OCI-LY7 (cell line): ENCODE measurements around the gene TTC7B. TPM values are rescaled to one million over a fixed set of nuclear protein-coding genes. Genes with fewer than 3 reads are reported as not detected.

Source experiments
- BruUV-seq: library from RNA; stranded (reverse); fragments of 400-500 nt; replicated peaks from 2 replicates; lab custom pipeline; 2021; lab: Mats Ljungman, UMichigan
- CTCF ChIA-PET: fragments of 300-600 bp; sonication (Branson Sonifier 250); formaldehyde crosslinking; loops from one replicate; lab custom pipeline; 2022; ENCODE audit warnings: antibody characterized with exemption; ENCODE audit not compliant: unreplicated experiment; lab: Charles Lee
- POLR2A ChIA-PET: fragments of 300-600 bp; sonication (Branson Sonifier 250); formaldehyde crosslinking; loops from one replicate; lab custom pipeline; 2022; ENCODE audit warnings: antibody characterized with exemption; lab: Charles Lee
- DNase-seq: peaks from one replicate; pipeline ENCODE4 v3.0.0-alpha.2; 2015; ENCODE audit warnings: low spot score
- H2AFZ ChIP-seq: fragments of 200-600 bp; sonication (generic), shearing (Covaris generic); 2 replicates; pipeline ENCODE4 v1.6.1; 2014; ENCODE audit warnings: mild to moderate bottlenecking, antibody characterized with exemption, low read length, moderate library complexity
- H3K27ac ChIP-seq: fragments of 200-600 bp; sonication (generic); 2 replicates; pipeline ENCODE4 v1.5.1; 2014; ENCODE audit warnings: mixed run types, low read depth, mild to moderate bottlenecking, moderate library complexity, low read length, inconsistent platforms; ENCODE audit not compliant: poor library complexity, severe bottlenecking
- H3K36me3 ChIP-seq: fragments of 200-600 bp; sonication (generic); 2 replicates; pipeline ENCODE4 v1.6.1; 2014; ENCODE audit warnings: mild to moderate bottlenecking, antibody characterized with exemption, low read length, moderate library complexity, mixed read lengths; ENCODE audit not compliant: insufficient read depth
- H3K4me1 ChIP-seq: fragments of 200-600 bp; sonication (generic); 2 replicates; pipeline ENCODE4 v1.5.1; 2014; ENCODE audit warnings: mild to moderate bottlenecking, low read length; ENCODE audit not compliant: insufficient read depth, poor library complexity, severe bottlenecking
- H3K4me2 ChIP-seq: fragments of 200-600 bp; sonication (generic); 2 replicates; pipeline ENCODE4 v1.6.1; 2014; ENCODE audit warnings: mild to moderate bottlenecking, low read length
- H3K4me3 ChIP-seq: fragments of 200-600 bp; sonication (generic); 2 replicates; pipeline ENCODE4 v1.5.1; 2014; ENCODE audit warnings: mild to moderate bottlenecking, low read depth, low read length; ENCODE audit not compliant: poor library complexity, severe bottlenecking
- H3K79me2 ChIP-seq: fragments of 200-600 bp; sonication (generic); 2 replicates; pipeline ENCODE4 v1.6.1; 2016; ENCODE audit warnings: low read depth, mild to moderate bottlenecking, low read length, moderate library complexity, mixed read lengths; ENCODE audit not compliant: insufficient read depth
- H3K9me2 ChIP-seq: fragments of 200-600 bp; sonication (generic); 2 replicates; pipeline ENCODE4 v1.6.1; 2016; ENCODE audit warnings: mild to moderate bottlenecking, low read length, mixed read lengths; ENCODE audit not compliant: insufficient read depth
- H3K9me3 ChIP-seq: fragments of 200-600 bp; sonication (generic); 2 replicates; pipeline ENCODE4 v1.6.1; 2014; ENCODE audit warnings: mild to moderate bottlenecking, mixed run types, low read length, mixed read lengths
- H4K20me1 ChIP-seq: fragments of 200-600 bp; sonication (generic); 2 replicates; pipeline ENCODE4 v1.6.1; 2014; ENCODE audit warnings: mild to moderate bottlenecking, antibody characterized with exemption, low read length, moderate library complexity, mixed read lengths; ENCODE audit not compliant: insufficient read depth
- CTCF ChIP-seq: fragments of 200-600 bp; sonication (generic); conservative IDR thresholded peaks from 2 replicates; pipeline ENCODE4 v1.5.1; 2014; ENCODE audit warnings: mild to moderate bottlenecking, antibody characterized with exemption, low read length, moderate library complexity, mixed read lengths
- EZH2phosphoT487 ChIP-seq: fragments of 200-600 bp; sonication (generic); IDR thresholded peaks from 2 replicates; pipeline ENCODE4 v1.6.1; 2018; ENCODE audit warnings: low read depth, borderline replicate concordance, mild to moderate bottlenecking, mixed run types, antibody characterized with exemption, low read length, moderate library complexity, mixed read lengths
- intact Hi-C: fragments of 100-400 bp; cut with micrococcal nuclease; formaldehyde crosslinking; loops from one replicate; pipeline ENCODE4 v1.10.0; 2022; ENCODE audit not compliant: unreplicated experiment
- total RNA-seq, 2 experiments: library from RNA; depleted of rRNA in 1 of 2; stranded (reverse); fragments of >200 nt in 1 of 2; shearing (Covaris generic) in 1 of 2; gene quantifications; 2 replicates each; pipeline ENCODE4 v1.2.3, GENCODE V29; 2014 to 2022

Gene TTC7B
- total RNA-seq, 2 experiments from 2014 or later = 0.19 to 0.51 TPM

DNA sequence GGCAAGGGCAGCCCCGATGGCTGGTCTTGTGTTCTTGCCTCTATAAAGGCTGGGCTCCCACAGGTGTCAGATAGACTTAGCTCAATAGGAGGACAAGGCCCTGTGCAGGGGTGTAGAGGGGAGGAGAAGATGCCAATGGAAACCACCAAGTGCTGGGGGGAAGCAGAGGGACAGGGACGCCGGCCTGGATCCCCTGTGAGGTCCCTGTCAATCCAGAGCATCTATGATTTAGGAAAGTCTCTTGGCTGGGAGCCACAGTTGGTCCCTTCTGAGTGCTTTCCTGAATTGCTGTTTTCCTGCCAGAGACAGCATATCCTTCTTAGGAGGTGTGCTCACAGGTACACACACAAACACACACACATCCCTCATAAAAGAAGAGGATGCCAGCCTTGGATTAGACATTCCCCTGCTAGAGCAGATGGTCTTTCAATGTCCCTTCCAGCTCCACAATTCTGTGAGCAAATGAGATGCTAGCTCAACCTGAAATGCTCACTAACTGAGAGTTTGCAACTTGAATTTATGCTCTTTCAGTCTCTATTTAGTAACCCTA, 62.7 kb downstream of the TTC7B start:
- Histone ChIP-seq H3K4me1 (peaks cover 3% of the 10 kb centered on the region), H2AFZ (no peak overlapping the region), H3K9me2 (no peaks in the 10 kb centered on the region), H3K36me3 (no peaks in the 10 kb centered on the region), H3K27ac (no peak overlapping the region), H3K4me2 (no peak overlapping the region), H3K79me2 (no peaks in the 10 kb centered on the region), H3K9me3 (peaks cover 4% of the 10 kb centered on the region; the same call in 1 of the 2 replicates), H3K4me3 (no peak overlapping the region), H4K20me1 (no peaks in the 10 kb centered on the region)
- intact Hi-C loops = no loop called here
- ChIA-PET CTCF (no interaction called here), POLR2A (interaction anchor here (0.5 to 1.2 kb wide), 3 partner anchors 36 to 361 kb away, joined by 3 read pairs; no protein-coding TSS in a partner anchor)
- no peak for DNase-seq
- TF ChIP-seq CTCF (no peak), EZH2phosphoT487 (no peak)
- no TSS peak for BruUV-seq

GRCh38 chr14:90750701-90751100, 65.5 kb downstream of the TTC7B start:
- Histone ChIP-seq H3K4me3 (no peak overlapping the region), H3K36me3 (no peaks in the 10 kb centered on the region), H3K9me2 (no peaks in the 10 kb centered on the region), H3K27ac (no peak overlapping the region), H3K79me2 (no peaks in the 10 kb centered on the region), H4K20me1 (no peaks in the 10 kb centered on the region), H3K4me1 (no peaks in the 10 kb centered on the region), H3K9me3 (peaks cover 4% of the 10 kb centered on the region; the same call in 1 of the 2 replicates), H3K4me2 (no peak overlapping the region), H2AFZ (no peak overlapping the region)
- intact Hi-C loops = no loop called here
- ChIA-PET POLR2A (no interaction called here), CTCF (no interaction called here)
- TF ChIP-seq EZH2phosphoT487 (no peak), CTCF (no peak)
- no peak for DNase-seq
- BruUV-seq = no TSS peak

DNA sequence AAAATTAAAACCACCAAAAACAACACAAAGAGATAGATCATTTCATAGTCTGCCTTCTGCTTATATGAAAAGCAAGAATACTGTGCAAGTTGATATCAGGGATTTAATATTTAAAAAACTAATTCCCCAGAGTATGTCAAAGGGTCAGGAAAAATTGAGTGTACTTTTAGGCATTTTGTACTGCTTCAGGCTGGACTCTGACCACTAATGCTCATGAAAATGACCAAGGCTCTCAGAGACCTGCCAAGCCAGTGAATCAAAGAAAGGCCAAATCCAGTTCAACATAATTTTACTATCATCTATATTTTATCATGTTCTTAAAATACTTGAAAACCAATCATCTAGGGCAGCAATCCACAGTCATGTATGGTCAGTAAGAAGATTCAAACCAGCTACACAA, 66.0 kb downstream of the TTC7B start:
- POLR2A ChIA-PET = no interaction called here
- Histone ChIP-seq H2AFZ (no peak overlapping the region), H3K9me2 (no peaks in the 10 kb centered on the region), H3K79me2 (no peaks in the 10 kb centered on the region), H4K20me1 (no peaks in the 10 kb centered on the region), H3K27ac (no peak overlapping the region), H3K4me3 (no peak overlapping the region), H3K4me1 (no peaks in the 10 kb centered on the region), H3K4me2 (no peak overlapping the region), H3K36me3 (no peaks in the 10 kb centered on the region), H3K9me3 (peaks cover 4% of the 10 kb centered on the region; the same call in 1 of the 2 replicates)
- no peak for DNase-seq
- CTCF ChIA-PET = no interaction called here
- intact Hi-C loops = no loop called here
- TF ChIP-seq EZH2phosphoT487 = no peak
- BruUV-seq = no TSS peak
